GM18519 (cell line): ENCODE data around the gene FSTL4.

Experiments used
- ATAC-seq: cut with Tn5 transposase; IDR thresholded peaks from one replicate; pipeline ENCODE4 v1.9.1; 2021; ENCODE audit warnings: mild to moderate bottlenecking, moderate library complexity; ENCODE audit not compliant: unreplicated experiment, low FRiP score

The FSTL4 gene

DNA sequence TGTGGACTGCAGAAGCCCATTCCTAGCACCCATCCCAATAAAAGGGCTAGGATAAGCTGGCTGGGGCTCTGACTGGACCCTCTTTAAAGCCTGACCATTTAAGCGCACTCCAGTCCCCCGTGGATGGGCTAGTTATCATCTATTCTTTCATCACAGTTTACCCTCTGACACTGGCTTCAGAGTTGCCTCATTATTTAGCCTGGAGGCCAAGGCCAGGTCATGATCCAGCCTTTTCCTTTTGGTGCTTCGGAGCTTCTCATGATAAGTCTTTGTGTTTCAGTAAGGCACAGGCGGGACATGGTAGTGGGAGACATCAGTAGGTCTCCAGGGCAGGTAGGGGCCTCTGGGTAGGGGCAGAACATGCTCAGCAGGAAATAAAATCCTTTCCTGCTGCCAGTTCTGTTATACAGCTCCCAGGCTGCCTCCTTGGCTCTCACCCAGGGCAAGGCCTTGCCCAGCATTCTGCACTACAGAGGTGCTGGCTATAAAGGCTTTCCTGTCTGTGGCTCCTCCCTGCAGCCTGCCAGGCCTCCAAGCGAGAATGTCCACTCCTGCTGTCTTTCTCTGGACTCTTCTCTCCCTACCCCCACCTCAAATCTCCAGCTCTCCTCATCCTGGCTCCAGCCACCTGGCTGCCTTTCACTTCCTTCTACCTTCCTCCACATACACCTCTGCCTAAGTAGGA lies 128.8 kb downstream of the FSTL4 start:
- no peak for ATAC-seq

DNA sequence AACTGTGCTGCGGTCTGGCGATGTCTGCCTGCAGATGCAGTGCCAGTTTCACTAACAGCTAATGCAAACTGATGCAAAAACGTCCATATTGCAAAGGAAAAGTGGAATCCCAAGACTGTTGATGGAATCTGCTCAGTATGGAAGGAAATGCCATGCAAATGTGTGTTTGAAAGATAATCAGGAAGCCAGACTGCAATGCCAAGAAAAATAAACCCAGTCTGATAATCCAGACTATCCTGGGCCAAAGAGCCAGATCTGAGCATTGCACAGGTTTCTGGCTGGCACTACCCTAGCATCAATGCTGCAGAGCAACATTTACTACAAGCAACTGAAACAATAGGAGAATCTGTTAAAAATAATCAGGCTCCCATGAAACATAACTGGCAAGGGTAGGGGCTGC lies 130.3 kb downstream of the FSTL4 start:
- no peak for ATAC-seq

DNA sequence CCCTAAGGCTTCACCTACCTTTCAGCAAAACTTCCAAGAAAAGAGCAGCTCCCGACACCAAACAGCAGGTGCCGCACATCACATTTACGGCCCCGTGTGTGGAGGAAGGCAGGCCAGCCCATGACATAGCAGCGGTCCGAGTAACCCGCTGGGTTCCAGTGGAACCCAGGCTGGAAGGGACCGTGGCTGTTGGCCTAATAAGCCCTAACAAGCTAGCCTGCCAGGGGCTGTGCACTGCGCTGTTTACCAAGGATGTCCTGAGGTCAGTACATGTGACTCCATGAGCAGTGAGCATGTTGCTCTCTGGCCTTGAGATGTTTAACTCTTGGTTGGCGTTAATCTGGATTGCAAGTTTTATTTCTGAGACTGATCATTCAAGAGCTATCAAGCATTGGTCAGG lies 131.5 kb downstream of the FSTL4 start:
- no peak for ATAC-seq

DNA sequence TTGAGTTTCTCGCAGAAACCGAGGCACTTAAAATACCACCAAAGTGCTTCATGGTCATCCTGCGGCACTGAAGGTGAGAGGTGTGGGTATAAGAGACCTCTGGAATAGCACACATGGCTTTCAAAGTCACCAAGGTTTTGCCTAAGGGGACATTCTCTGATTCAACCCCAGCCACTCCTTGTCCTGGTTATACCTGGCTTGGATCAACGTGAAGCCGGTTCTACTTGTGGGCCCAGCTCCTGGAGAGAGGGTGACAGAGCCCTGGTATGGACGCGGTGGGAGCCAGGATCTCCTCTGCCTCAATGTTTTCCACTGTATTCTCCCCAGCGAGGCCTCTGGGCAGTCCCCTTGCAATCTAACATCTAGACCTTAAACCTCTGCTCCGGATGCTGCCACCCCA lies 132.0 kb downstream of the FSTL4 start:
- ATAC-seq, result no peak

DNA sequence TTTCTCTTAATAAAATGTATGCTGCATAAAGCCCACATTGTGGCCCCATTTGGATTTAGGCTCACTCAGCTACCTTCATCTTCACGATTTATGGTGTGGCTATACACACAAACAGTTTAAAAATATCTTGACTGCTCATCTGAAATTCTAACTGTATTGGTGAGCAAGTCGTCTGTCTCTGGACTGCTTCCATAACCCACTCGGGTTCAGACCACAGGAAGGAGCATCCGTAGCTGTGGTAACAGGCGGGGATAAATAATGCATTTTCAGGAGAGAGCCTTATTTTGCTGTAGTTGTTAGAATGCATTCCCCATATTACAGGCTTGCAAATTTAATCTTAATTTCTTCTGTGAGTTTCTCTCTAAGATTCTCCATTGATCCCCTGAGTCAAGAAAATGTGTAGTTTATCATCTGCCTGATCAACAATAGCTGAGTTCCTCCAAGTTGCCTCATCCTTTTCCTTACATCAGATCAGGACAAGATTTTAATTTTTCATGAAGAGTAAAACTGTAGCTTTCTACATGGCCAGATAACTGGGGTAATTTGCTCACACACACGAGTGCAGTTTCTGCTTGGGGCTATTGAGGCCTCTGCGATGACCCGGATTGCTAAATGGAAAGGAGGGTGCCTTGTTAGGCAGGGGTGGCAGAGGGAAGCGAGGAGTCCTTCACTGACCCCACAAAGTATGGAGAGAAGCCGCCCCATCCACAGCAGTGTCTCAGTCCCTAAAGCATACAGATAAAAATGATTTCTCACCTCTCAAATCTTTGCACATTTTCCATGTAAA lies 133.9 kb downstream of the FSTL4 start:
- ATAC-seq, result no peak

DNA sequence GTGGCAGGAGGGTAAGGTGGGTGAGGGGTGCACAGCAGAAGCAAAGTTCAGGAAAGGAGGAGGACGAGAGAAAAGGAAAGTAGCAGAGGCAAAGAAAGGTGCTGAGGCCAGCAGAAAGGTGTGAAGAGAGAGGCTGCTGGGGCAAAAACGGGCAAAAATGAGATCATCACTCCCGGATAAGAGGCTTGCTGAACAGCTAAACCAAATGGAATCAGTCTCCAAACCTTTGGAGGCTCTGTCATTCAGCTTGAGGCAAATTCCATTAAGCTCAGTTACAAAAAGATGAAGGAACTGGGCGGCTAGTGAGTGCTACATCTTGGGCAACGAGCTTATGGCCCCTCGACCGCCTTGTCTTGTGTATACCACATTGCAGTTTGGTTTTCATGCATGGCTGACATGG lies 136.4 kb downstream of the FSTL4 start:
- ATAC-seq, result no peak

DNA sequence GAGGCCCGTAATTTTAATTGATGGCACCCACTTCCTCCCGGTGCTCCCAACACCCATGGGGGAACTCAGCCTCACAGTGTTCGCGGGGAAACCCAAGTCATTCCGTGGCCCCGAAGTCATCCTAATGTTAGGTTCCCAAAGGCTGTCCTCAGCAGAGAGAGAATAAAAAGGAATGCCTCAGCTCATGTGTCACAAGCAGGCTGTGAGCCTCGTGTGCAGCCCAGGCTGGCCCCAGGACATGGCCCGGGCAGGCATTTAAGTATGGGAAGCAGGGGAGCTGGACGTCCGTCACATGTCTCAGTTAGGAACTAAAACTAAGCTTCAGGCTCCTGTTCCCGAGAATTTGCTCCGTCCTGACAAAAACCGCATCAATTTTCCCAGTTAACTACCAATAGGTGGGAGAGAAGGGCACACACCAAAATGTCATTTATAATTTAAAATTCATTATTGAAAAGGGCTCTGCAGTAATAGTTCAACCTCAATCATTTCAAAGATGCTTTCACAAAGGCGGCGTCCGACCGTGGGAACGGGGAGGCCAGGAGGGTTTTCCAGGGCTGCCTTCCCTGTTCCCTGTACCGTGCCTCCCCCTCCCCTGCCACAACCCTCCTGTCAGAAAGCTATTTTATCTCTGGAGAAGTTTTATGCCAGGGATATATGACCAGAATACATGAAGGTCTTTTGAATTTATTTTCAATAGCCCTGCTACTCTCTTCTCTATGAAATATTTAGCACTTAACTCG lies 137.3 kb downstream of the FSTL4 start:
- no peak for ATAC-seq

DNA sequence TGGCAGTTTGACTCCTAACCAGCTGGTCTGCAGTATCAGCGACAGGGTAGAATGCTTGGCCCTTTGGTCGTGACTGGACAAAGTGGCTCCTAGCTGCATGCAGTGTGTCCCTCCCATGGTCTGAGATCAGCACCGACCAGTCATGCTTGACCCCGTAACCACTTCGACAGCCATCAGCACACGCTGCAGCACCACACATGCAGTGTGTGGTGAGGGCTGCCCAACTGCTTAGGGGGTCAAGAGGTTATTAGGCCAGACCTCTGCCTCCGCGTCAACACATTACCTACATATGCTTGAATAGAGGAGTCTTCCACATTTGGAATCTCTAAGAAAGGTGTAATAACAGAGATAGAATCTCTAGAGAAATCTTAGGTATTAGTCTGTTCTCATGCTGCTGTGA lies 139.1 kb downstream of the FSTL4 start:
- no peak for ATAC-seq

DNA sequence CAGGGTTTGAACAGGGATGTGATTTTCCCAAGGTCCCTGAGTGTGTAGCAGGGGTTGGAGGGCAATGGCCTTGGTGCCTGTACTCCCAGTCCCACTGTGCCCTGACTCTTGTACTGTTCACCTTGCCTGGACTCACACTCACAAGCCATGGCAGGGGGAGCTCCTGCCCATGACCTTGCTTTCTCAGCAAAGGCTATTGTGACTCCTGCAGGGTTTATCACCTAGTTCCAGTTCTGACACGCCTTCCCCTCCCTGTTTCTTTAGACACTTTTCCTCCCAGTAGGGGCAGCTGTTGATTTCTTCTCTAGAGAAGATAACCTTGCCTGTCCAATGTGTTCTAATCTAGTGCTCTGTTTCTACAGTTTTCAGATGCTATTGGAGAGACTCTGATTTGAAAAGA lies 139.5 kb downstream of the FSTL4 start:
- no peak for ATAC-seq

DNA sequence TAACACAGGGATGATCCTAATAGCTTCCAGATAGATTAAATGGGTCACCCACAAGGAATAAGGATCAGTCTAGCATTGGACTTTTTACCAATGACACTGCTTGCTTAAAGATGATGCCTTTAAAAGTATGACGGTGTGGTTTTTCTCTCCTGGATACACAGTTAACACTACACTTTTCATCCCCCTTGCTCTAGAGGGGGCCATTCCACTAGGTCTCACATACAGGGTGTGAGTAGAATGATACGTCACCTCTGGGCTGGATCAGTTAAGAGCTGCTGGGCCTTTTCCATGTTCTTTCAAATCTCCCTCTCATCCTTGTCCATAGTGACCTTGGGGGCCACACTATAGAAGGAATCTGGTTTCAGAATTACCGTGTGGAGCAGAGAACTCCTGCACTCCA lies 140.6 kb downstream of the FSTL4 start:
- ATAC-seq, result no peak

DNA sequence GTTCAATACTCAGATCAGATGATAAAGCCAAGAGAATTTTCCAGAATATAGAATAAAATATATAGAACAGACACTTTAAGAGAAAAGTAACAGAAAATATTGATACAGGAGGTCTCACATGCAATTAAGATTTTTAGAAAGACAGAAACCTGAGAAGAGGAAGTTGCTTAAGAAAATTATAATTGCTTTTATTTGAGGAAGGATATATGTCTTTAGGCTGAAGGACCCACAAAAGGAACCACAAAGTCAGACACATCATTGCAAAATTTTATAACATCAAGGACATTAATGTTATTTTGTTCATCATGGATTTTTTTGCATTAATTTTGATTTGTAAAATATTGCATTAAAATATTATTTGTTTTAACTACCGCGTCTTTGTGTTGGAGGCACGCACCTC lies 141.5 kb downstream of the FSTL4 start:
- no peak for ATAC-seq

DNA sequence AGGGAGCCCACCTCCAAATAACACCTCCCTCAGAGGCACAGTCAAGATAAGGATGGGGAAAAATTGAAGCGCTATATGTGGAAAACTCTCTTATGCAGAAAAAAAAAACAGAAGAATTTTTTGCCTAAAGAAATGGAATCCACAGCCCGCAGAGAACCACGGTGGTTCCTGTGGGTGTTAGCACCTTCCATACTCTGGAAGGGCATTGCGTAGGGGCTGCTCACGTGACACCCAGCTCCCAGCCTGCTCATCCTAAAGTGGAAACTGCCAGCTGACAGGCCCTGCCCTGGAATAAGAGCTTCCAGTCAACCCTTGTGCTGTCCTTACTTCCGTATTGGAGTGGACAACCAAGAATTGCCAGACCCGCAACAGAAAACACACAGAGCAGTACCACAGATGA lies 142.5 kb downstream of the FSTL4 start:
- no peak for ATAC-seq

DNA sequence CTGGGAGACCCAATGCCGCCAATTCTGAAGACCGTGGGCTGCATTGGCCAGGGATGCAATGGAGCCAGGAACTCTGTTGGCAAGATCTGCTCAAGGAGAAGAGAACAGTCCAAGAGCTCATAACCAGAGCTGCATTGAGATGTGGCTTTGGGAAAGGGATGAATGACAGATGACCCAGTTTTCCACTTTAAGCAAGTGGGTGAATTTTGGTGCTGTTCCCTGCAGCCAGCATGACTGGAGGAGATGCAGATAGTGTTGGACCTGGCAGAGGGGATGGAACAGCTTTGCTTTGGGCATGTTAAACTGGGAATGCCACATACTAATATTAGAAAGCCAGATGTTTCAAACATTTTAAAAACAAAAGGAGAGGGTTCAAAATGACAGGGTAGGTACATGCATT lies 143.1 kb downstream of the FSTL4 start:
- ATAC-seq, result no peak

DNA sequence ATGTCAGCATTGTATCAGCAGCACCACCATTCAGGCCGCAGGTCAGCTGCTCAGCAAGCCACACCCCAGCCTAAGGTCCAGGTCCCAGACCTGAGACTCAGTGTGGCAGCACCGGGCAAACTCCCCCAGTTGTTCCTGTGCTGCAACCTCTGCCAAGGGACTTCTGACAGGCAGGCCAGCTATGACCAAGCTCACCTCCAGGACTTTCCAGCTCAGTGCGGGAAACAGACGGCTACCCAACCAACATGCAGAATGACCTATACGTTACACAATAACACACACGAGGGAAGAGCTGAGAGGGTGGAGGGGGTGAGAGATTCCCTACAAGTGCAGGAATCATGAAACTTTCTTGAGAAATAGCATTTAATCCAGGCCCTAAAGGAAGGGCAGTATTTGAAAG lies 143.7 kb downstream of the FSTL4 start:
- ATAC-seq, result no peak

DNA sequence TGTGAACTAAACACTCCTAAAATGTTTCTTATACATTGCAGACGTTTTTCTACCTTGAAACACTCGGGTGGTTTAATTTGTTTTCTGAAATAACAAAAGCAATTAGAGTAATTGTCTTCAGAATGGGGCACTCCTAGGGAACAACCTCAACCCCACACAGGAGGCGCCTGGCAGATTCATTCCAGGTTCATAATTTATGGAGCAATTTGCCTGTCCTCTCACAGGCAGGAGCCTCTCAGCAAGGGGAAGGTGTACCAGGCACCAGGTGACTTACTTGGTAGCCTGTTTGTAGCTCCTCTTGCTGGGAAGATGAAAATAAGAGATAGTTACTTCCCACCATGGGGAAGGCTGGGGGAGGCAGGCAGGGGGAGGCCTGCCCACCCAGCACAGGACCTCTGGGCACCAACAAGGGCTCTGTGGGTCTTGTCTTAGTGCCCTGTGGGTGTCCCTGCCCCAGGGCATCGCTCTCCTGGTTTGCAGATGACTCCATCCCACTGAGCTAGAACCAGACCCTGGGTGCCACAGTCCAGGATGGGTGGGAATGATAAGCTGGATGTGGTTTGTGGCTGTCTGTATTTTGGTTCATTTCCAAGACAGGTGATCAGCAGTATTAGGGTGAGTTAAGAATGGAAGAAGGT lies 144.4 kb downstream of the FSTL4 start:
- ATAC-seq, result no peak

DNA sequence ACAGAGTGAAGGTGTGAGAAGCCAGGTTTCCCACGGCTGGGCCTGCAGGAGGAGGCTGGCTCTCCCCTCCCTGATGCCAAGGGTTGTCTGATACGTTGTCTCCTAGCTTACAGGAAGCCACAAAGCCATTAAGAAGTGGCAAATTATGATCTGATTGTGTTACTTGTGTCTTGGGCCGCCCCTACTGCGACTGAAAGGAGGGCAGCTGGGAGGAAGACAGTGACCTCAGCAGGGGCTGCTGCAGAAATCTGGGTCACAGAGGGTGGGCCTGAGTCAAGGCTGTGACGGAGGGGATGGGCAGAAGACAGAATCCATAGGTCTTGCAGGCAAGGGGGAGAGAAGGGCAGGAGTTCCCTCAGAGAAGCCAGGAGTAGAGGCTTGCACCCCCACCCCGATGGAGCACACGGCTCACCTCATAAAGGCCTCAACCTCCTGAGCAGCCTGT lies 145.0 kb downstream of the FSTL4 start:
- no peak for ATAC-seq

DNA sequence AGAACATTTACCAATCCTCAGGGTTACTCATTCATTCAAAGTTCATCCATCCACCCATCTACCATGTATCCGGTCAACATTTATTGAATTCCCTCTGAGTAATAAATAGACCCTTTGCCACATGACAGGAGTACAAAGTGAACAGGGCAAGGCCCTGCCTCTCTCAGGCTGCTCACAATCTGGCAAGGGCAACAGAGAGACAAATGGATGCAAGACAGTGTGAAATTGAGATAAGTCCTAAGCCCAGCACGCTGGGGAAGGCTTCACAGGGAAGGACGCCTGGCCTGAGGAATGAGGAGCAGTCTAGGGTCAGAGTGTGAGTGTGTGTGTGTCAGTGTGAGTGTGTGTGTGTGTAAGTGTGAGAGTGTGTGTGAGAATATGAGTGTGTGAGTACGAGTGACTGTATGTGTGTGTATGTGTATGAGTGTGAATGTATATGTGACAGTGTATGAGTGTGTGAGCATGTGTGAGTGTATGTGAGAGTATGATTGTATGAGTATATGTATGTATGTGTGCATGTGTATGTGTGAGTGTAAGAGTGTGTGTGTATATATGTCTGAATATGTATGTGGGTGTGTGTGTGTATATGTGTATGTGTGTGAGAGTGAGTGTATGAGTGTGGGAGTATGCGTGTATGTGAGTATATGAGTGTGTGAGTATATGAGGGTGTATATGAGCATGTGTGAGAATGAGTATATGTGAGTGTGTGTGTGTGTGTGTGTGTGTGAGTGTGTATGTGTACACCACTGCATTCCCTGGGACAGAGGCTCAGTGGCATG lies 145.6 kb downstream of the FSTL4 start:
- no peak for ATAC-seq

DNA sequence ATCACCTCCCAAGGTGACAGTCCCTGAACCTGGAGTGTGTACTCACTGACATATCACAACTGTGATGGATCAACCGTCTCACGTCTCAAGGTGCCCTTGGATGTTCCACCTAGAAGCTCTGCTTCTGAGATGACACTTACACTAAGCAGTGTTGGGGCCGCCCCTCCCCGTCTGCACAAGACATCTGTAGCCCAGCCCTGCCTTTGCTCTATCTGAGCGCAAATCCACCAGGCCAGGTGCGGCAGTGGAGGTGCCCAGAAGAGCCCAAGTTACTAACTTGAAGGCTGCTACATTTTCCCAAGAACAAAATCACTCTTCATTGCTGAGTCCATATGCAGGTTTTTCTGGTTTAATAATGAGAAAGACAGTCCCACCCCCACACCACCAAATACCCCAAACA lies 148.3 kb downstream of the FSTL4 start:
- ATAC-seq, result no peak

DNA sequence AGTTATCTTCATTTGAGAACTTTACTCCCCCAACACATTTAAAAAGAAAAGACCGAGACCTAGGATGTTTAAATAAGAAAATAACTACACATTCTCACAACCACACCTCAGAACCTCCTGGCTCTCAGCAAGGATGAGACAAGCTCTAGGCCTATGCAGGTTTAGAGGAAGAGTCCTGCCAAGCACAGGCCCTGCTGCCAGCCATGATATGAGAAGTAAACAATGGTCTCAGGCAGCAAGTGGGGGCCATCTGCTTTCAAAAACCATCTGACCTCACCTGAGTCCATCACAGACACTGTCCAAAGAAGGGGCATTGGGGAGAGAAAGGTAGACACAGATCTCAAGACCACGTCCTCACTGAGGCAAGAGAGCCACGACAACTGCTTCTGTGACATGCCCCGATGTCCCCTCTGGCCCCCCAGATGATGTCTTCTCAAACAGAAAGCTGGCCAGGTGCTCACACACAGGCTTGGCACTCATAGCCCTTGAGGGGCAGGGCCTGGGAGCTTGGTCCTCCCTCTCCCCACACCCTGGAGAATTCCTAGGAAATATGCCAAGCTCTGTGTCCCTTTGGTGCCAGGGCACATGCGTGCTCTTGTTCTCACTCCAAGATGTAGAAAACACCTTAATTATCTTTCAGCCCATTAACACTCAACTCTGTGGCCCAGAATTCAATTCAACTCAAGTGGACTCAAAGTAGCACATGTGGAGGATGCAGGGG lies 150.4 kb downstream of the FSTL4 start:
- ATAC-seq, result no peak
